Panc1 (cell line): ENCODE data around the gene CAP1. TPM values are rescaled to one million over a fixed set of nuclear protein-coding genes. Genes with fewer than 3 reads are reported as not detected.

Experiments
- ATAC-seq: fragments of 200-7000 bp; cut with Tn5 transposase; 2 replicates; pipeline ENCODE4 v1.9.1; 2020; ENCODE audit warnings: mild to moderate bottlenecking, moderate library complexity
- BruUV-seq: library from RNA; stranded (reverse); fragments of 400-500 nt; replicated peaks from 2 replicates; lab custom pipeline; 2021; lab: Mats Ljungman, UMichigan
- CTCF ChIA-PET: fragments of 300-600 bp; sonication (Branson Sonifier 250); formaldehyde crosslinking; loops from one replicate; lab custom pipeline; 2022; ENCODE audit warnings: antibody characterized with exemption; lab: Charles Lee
- POLR2A ChIA-PET: fragments of 300-600 bp; sonication (Branson Sonifier 250); formaldehyde crosslinking; loops from one replicate; lab custom pipeline; 2022; ENCODE audit warnings: antibody characterized with exemption; lab: Charles Lee
- DNase-seq: peaks from one replicate; pipeline ENCODE4 v3.0.0-alpha.2; 2010; ENCODE audit warnings: low read depth, low spot score
- H3K27ac ChIP-seq: 2 replicates; pipeline ENCODE4 v1.5.1; 2011; ENCODE audit warnings: mild to moderate bottlenecking, low read length, inconsistent platforms
- H3K27me3 ChIP-seq: fragments of 200-500 bp; sonication (Bioruptor generic); 2 replicates; pipeline ENCODE4 v1.6.0; 2014; ENCODE audit warnings: low read length, inconsistent platforms; ENCODE audit not compliant: control insufficient read depth, insufficient read depth
- H3K36me3 ChIP-seq: fragments of 200-500 bp; sonication (Bioruptor generic); 2 replicates; pipeline ENCODE4 v1.5.1; 2014; ENCODE audit warnings: inconsistent platforms, mild to moderate bottlenecking, low read length, moderate library complexity; ENCODE audit not compliant: control insufficient read depth, insufficient read depth
- H3K4me1 ChIP-seq: 2 replicates; pipeline ENCODE4 v1.5.1; 2011; ENCODE audit warnings: inconsistent platforms, mild to moderate bottlenecking, low read length, moderate library complexity; ENCODE audit not compliant: control insufficient read depth, insufficient read depth
- H3K4me3 ChIP-seq, 2 experiments: 2 replicates each; pipeline ENCODE4 v1.5.1; 2011 to 2012; ENCODE audit warnings: low read depth in 2 of 2, low read length in 2 of 2, mild to moderate bottlenecking in 2 of 2, inconsistent platforms in 1 of 2, moderate library complexity in 1 of 2
- H3K9me3 ChIP-seq: fragments of 200-500 bp; sonication (Bioruptor generic); 2 replicates; pipeline ENCODE4 v1.5.1; 2014; ENCODE audit warnings: low read depth, mild to moderate bottlenecking, inconsistent platforms, low read length, moderate library complexity; ENCODE audit not compliant: control insufficient read depth, insufficient read depth
- CTCF ChIP-seq: fragments of 450-650 bp; IDR thresholded peaks from 2 replicates; pipeline ENCODE4 v1.5.1; 2017; ENCODE audit warnings: mild to moderate bottlenecking
- POLR2AphosphoS5 ChIP-seq: IDR thresholded peaks from 2 replicates; pipeline ENCODE4 v1.6.1; 2012; ENCODE audit warnings: mild to moderate bottlenecking, low read depth, low read length, moderate library complexity
- REST ChIP-seq, 2 experiments: IDR thresholded peaks; 2 replicates each; pipeline ENCODE4 v1.6.1; 2011 to 2012; ENCODE audit warnings: low read depth in 2 of 2, control low read depth in 1 of 2, low read length in 1 of 2, mild to moderate bottlenecking in 1 of 2, moderate library complexity in 1 of 2; ENCODE audit not compliant: insufficient read depth in 1 of 2
- SIN3A ChIP-seq: IDR thresholded peaks from 2 replicates; pipeline ENCODE4 v1.6.1; 2012; ENCODE audit warnings: low read depth, mild to moderate bottlenecking, low read length, moderate library complexity, borderline replicate concordance; ENCODE audit not compliant: insufficient read depth
- TCF7L2 ChIP-seq: IDR thresholded peaks from 2 replicates; pipeline ENCODE4 v1.6.1; 2011; ENCODE audit warnings: mild to moderate bottlenecking, low read depth, low read length, inconsistent platforms
- in situ Hi-C: cut with HindIII; loops from 2 replicates; pipeline ENCODE4 v1.10.0; 2016; ENCODE audit warnings: low sequenced_read_pairs, low pct_unique_long_range_greater_than_20kb
- intact Hi-C: fragments of 100-400 bp; cut with micrococcal nuclease; formaldehyde crosslinking; loops from one replicate; pipeline ENCODE4 v1.10.0; 2022; ENCODE audit not compliant: unreplicated experiment
- total RNA-seq: library from RNA; stranded (reverse); gene quantifications from one replicate; pipeline ENCODE4 v1.2.1, GENCODE V29; 2021; ENCODE audit not compliant: unreplicated experiment

CAP1 gene
- total RNA-seq, 1 experiment from 2014 or later: 463 TPM

GRCh38 chr1:40110389-40110788 is 69.9 kb downstream of the CAP1 start:
- H3K9me3 ChIP-seq: no peaks in the 10 kb centered on the region
- no peak overlapping the region for H3K27ac ChIP-seq
- no peak for ATAC-seq
- no peaks in the 10 kb centered on the region for H3K27me3 ChIP-seq
- H3K4me1 ChIP-seq: no peaks in the 10 kb centered on the region
- DNase-seq: no peak
- no peak overlapping the region for H3K4me3 ChIP-seq
- no peaks in the 10 kb centered on the region for H3K36me3 ChIP-seq
- intact Hi-C loops (no loop called here), in situ Hi-C loops (no loop called here)
- no TSS peak for BruUV-seq
- POLR2A ChIA-PET: no interaction called here
- TF ChIP-seq SIN3A (no peak), REST (IDR thresholded peaks at IDR 0.05; ENCODE audit: insufficient read depth in 1 of 2, low read depth in 2 of 2, low read length in 1 of 2) (no peak), TCF7L2 (no peak), POLR2AphosphoS5 (no peak), CTCF (no peak)
- CTCF ChIA-PET: no interaction called here

- in situ Hi-C loops (no loop called here), intact Hi-C loops (no loop called here)
- TF ChIP-seq TCF7L2: no peak
- no peak for TF ChIP-seq POLR2AphosphoS5
- TF ChIP-seq CTCF: no peak
- TF ChIP-seq SIN3A: no peak
- TF ChIP-seq REST (IDR thresholded peaks at IDR 0.05; ENCODE audit: insufficient read depth in 1 of 2, low read depth in 2 of 2, low read length in 1 of 2): no peak
- DNase-seq (no peak), ATAC-seq (no peak)
- no peaks in the 10 kb centered on the region for H3K9me3 ChIP-seq
- no peaks in the 10 kb centered on the region for H3K27me3 ChIP-seq
- H3K27ac ChIP-seq: no peak overlapping the region
- no peaks in the 10 kb centered on the region for H3K4me1 ChIP-seq
- CTCF ChIA-PET: no interaction called here
- BruUV-seq: no TSS peak
- H3K36me3 ChIP-seq: no peaks in the 10 kb centered on the region
- POLR2A ChIA-PET: no interaction called here
- no peak overlapping the region for H3K4me3 ChIP-seq
Observed at GRCh38 chr1:40114400-40114799, 73.9 kb downstream of the CAP1 start.
